Loucy (cell line): ENCODE measurements around the gene ZNF579.

Source experiments
- H2AFZ ChIP-seq: fragments of 200-600 bp; sonication (generic); 2 replicates; pipeline ENCODE4 v1.6.0; 2016; ENCODE audit warnings: antibody characterized with exemption, mild to moderate bottlenecking, low read length, moderate library complexity
- H3F3A ChIP-seq: fragments of 200-600 bp; 2 replicates; pipeline ENCODE4 v1.6.0; 2016; ENCODE audit warnings: antibody characterized with exemption, low read depth, mild to moderate bottlenecking
- H3K27me3 ChIP-seq: fragments of 200-600 bp; sonication (generic); 2 replicates; pipeline ENCODE4 v1.6.1; 2014; ENCODE audit warnings: low read length, mild to moderate bottlenecking; ENCODE audit not compliant: insufficient read depth, poor library complexity, severe bottlenecking
- H3K36me3 ChIP-seq: fragments of 200-600 bp; sonication (generic); 2 replicates; pipeline ENCODE4 v1.6.1; 2016; ENCODE audit warnings: low read length; ENCODE audit not compliant: insufficient read depth
- H3K4me1 ChIP-seq: fragments of 200-600 bp; sonication (generic); 2 replicates; pipeline ENCODE4 v1.5.1; 2014; ENCODE audit warnings: low read length, mild to moderate bottlenecking; ENCODE audit not compliant: insufficient read depth, poor library complexity, severe bottlenecking
- H3K4me2 ChIP-seq: fragments of 200-600 bp; sonication (generic); 2 replicates; pipeline ENCODE4 v1.6.0; 2014; ENCODE audit warnings: antibody characterized with exemption, low read length, low read depth, mild to moderate bottlenecking; ENCODE audit not compliant: poor library complexity, severe bottlenecking
- H3K4me3 ChIP-seq: fragments of 200-600 bp; sonication (generic); 2 replicates; pipeline ENCODE4 v1.5.1; 2014; ENCODE audit warnings: low read length, mild to moderate bottlenecking, mixed read lengths; ENCODE audit not compliant: poor library complexity, severe bottlenecking
- H3K79me2 ChIP-seq: fragments of 200-600 bp; sonication (generic); 2 replicates; pipeline ENCODE4 v1.6.1; 2014; ENCODE audit warnings: low read length; ENCODE audit not compliant: insufficient read depth
- H3K9ac ChIP-seq: fragments of 200-600 bp; sonication (generic); 2 replicates; pipeline ENCODE4 v1.6.0; 2014; ENCODE audit warnings: mild to moderate bottlenecking, low read depth, low read length, moderate library complexity; ENCODE audit not compliant: poor library complexity, severe bottlenecking
- H3K9me2 ChIP-seq: fragments of 200-600 bp; sonication (generic); replicated peaks from 2 replicates; pipeline ENCODE4 v1.6.1; 2016; ENCODE audit warnings: low read depth, low read length, mixed read lengths
- H3K9me3 ChIP-seq: fragments of 200-600 bp; sonication (generic); 2 replicates; pipeline ENCODE4 v1.6.1; 2014; ENCODE audit warnings: mild to moderate bottlenecking, antibody characterized with exemption, low read length, low read depth; ENCODE audit not compliant: insufficient read depth
- H4K20me1 ChIP-seq: fragments of 200-600 bp; sonication (generic); 2 replicates; pipeline ENCODE4 v1.6.0; 2014; ENCODE audit warnings: antibody characterized with exemption, low read length, mild to moderate bottlenecking; ENCODE audit not compliant: insufficient read depth, poor library complexity, severe bottlenecking
- EZH2phosphoT487 ChIP-seq: fragments of 200-600 bp; IDR thresholded peaks from 2 replicates; pipeline ENCODE4 v1.6.1; 2018; ENCODE audit warnings: antibody characterized with exemption, mild to moderate bottlenecking, moderate library complexity, borderline replicate concordance
- TF ChIP-seq, protein P1 (sequence below): fragments of 200-600 bp; sonication (generic); conservative IDR thresholded peaks from 2 replicates; pipeline ENCODE4 v1.5.1; 2014; ENCODE audit warnings: mild to moderate bottlenecking, antibody characterized with exemption, low read length

Gene ZNF579

DNA sequence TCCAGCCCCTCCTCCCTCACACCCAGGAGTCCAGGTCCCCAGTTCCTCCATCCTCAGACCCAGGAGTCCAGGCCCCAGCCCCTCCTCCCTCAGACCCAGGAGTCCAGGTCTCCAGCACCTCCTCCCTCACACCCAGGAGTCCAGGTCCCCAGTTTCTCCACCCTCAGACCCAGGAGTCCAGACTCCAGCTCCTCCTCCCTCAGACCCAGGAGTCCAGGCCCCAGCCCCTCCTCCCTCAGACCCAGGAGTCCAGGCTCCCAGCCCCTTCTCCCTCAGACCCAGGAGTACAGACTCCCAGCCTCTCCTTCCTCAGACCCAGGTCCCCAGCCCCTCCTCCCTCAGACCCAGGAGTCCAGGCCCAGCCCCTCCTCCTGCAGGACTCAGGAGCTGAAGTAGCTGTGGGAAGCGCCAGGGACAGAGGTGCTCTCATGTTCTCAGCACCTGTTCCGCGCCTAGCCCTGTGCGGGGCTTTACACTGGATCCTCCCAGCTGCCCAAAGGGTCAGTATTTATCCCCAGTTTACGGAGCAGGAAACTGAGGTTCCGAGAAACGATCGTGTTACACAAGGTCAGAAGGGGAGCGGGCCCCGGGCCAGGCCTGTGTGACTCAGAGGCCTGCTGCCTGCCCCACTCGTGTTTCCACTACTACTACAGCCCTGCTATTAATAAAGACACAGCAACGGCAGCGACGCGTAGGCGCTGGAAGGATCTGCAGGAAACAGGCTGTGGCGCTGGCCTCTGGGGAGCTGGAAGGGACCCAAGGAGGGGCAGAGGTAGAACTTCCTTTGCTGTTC is 33.6 kb downstream of the ZNF579 start:
- Histone ChIP-seq H3K9me2 (no peaks in the 10 kb centered on the region), H4K20me1 (no peaks in the 10 kb centered on the region), H3K9ac (no peak overlapping the region), H2AFZ (no peak overlapping the region), H3F3A (no peaks in the 10 kb centered on the region), H3K4me3 (no peak overlapping the region), H3K36me3 (no peaks in the 10 kb centered on the region), H3K27me3 (no peaks in the 10 kb centered on the region), H3K9me3 (no peaks in the 10 kb centered on the region), H3K4me2 (no peak overlapping the region), H3K4me1 (no peaks in the 10 kb centered on the region), H3K79me2 (no peaks in the 10 kb centered on the region)
- TF ChIP-seq, protein P1, sequence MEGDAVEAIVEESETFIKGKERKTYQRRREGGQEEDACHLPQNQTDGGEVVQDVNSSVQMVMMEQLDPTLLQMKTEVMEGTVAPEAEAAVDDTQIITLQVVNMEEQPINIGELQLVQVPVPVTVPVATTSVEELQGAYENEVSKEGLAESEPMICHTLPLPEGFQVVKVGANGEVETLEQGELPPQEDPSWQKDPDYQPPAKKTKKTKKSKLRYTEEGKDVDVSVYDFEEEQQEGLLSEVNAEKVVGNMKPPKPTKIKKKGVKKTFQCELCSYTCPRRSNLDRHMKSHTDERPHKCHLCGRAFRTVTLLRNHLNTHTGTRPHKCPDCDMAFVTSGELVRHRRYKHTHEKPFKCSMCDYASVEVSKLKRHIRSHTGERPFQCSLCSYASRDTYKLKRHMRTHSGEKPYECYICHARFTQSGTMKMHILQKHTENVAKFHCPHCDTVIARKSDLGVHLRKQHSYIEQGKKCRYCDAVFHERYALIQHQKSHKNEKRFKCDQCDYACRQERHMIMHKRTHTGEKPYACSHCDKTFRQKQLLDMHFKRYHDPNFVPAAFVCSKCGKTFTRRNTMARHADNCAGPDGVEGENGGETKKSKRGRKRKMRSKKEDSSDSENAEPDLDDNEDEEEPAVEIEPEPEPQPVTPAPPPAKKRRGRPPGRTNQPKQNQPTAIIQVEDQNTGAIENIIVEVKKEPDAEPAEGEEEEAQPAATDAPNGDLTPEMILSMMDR, result no peak
- no peak for TF ChIP-seq EZH2phosphoT487

DNA sequence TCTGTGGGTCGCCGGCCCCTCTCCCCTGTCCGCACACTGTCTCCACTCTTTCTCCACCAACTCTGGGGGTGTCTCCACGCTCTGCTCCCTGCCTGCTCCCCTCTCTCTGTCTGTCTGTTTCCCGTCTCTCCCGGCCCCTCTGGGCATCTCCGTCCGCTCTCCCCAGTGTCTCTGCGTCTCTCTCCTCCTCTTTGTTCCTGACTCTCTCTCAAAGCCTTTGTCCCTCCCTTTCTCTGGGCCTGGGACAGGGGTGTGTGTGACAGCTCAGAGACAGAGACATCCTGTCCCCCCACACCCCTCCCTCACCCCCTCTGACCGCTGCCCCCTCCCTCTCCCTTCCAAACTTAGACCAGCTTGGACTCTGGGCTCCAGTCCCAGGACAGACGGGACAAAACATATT is 34.6 kb downstream of the ZNF579 start:
- no peaks in the 10 kb centered on the region for H3K4me1 ChIP-seq
- H3K36me3 ChIP-seq, result no peaks in the 10 kb centered on the region
- no peaks in the 10 kb centered on the region for H3K79me2 ChIP-seq
- no peaks in the 10 kb centered on the region for H3K9me2 ChIP-seq
- H4K20me1 ChIP-seq, result no peaks in the 10 kb centered on the region
- H3K27me3 ChIP-seq, result no peaks in the 10 kb centered on the region
- H3K4me3 ChIP-seq, result no peak overlapping the region
- no peak overlapping the region for H2AFZ ChIP-seq
- no peaks in the 10 kb centered on the region for H3F3A ChIP-seq
- no peaks in the 10 kb centered on the region for H3K9me3 ChIP-seq
- H3K9ac ChIP-seq, result no peak overlapping the region
- no peak overlapping the region for H3K4me2 ChIP-seq
- TF ChIP-seq, protein P1, result no peak
- TF ChIP-seq EZH2phosphoT487, result no peak

DNA sequence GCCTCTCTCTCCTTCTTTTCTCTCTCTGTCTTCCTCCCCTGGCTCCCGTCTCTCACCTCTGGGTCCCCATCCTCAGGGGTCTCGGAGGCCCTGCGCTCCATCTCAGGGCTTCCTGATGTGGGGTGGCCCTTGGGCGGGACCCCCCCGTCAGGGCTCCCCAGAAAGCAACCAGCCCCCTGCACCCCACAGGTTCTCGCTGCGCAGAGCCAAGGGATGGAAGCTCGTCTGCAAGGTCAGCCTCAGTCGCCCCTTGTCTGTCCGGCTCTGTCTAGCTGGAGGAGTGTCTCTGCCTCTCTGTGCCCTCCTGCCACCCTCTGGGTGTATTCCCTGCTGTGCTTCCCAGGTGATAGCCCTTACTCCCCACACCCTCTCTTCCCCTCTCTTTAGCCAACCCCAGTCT is 35.2 kb downstream of the ZNF579 start, which contains the start of gene SBK3:
TSS of gene SBK3 (minus strand) at position 101 of the 400 bp plus-strand sequence. CDS start at position 101, 0 bp downstream.
- Histone ChIP-seq H3K79me2 (no peaks in the 10 kb centered on the region), H3K4me2 (no peak within 1 kb of the TSS), H2AFZ (no peak within 1 kb of the TSS), H3K36me3 (no peaks in the 10 kb centered on the region), H3F3A (no peaks in the 10 kb centered on the region), H3K4me1 (no peaks in the 10 kb centered on the region), H3K9ac (no peak within 1 kb of the TSS), H3K27me3 (no peaks in the 10 kb centered on the region), H3K9me3 (no peaks in the 10 kb centered on the region), H3K9me2 (no peaks in the 10 kb centered on the region), H4K20me1 (no peaks in the 10 kb centered on the region), H3K4me3 (no peak within 1 kb of the TSS)
- TF ChIP-seq, protein P1, result no peak
- TF ChIP-seq EZH2phosphoT487, result no peak
